CD4-positive, alpha-beta T cell treated with Interleukin-4 for 4 hours (primary cell): Measurements from ENCODE around the gene EAF2.
A peak's percentile ranks its signal among the peaks of the same experiment; 100 is the strongest.
"Not testable (repeated sequence)": the region's sequence is repeated elsewhere in the genome, so short reads cannot be mapped to it uniquely, and the experiment has no call there.

Experiments used
- DNase-seq: peaks from one replicate; pipeline ENCODE4 v3.0.0-alpha.2; 2020

Gene EAF2

DNA sequence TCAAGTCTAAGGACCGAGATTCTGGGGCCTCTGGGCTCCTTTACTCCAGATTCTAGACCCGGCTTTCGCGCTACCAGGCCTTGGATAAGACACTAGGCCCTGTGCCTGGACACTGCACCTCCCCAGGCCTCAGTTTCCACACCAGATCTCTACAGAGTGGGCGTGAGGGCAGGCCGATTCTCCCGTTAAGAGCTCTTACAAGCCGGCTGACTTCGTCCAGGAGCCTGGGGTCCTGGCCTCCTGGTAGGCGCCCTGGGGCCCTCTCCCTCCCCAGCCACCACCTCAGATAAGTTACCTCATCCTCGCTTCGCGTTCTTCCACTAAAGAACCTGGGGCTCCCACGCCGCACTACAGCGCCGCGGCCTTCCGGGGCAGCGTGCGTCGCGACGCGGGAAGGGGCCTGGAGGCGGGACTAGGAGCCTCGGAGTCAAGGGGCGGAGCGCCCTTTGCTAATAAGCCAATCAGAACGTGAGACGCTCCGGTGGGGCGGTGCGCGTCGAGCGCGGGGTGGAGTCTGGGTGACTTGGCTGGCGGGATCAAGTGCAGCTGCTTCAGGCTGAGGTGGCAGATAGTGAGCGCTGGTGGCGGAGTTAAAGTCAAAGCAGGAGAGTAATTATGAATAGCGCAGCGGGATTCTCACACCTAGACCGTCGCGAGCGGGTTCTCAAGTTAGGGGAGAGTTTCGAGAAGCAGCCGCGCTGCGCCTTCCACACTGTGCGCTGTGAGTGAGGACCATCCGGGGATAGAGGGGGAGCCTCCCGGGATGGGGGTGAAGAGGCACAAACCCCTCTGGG is at the start of gene EAF2, which contains the start of gene IQCB1:
Gene EAF2 (plus strand): TSS at position 539 of the 794 bp plus-strand sequence. CDS start 77 bp downstream, at position 616.
Gene IQCB1 (minus strand): TSS at position 390 of the 794 bp plus-strand sequence. CDS start 6,100 bp downstream, outside the sequence.
- peak; percentile 96 for DNase-seq

DNA sequence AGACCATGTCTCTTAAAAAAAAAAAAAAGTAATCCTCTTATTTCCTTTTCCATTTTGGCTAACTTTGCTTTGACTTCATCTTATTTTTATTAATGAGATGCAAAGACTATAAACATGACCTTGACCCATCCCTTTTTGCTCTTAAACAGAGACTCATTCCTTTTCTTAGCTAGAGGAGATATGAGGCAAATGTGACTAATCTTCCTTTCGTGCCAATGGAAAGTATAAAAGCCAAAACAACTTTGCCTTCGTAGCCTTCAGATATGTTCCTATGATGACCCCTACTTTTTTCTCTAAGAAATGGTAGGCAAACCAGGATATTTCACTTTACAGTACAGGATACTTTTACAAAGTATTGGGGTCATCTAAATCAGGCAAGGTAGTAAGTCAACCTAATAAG is 48.5 kb upstream of the EAF2 start:
- no peak for DNase-seq

DNA sequence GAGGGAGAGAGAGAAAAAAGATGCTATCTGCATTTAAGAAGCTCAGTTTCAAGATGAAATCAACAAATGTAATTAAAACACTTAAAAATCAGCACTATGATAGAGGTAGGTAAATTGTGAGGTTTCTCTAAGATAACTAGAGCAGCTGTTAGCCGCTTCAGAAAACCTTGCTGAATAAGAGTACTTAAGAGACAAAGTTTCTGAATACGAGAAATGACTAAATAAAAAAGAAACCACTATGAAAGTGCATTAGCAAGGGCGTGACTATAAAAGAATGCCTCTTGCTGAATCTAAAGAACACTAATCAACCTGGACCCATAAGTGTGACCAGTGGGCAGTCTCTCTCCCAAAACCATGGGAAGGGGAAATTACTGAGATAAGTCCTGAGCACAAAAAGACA is 41.9 kb upstream of the EAF2 start:
- no peak for DNase-seq

DNA sequence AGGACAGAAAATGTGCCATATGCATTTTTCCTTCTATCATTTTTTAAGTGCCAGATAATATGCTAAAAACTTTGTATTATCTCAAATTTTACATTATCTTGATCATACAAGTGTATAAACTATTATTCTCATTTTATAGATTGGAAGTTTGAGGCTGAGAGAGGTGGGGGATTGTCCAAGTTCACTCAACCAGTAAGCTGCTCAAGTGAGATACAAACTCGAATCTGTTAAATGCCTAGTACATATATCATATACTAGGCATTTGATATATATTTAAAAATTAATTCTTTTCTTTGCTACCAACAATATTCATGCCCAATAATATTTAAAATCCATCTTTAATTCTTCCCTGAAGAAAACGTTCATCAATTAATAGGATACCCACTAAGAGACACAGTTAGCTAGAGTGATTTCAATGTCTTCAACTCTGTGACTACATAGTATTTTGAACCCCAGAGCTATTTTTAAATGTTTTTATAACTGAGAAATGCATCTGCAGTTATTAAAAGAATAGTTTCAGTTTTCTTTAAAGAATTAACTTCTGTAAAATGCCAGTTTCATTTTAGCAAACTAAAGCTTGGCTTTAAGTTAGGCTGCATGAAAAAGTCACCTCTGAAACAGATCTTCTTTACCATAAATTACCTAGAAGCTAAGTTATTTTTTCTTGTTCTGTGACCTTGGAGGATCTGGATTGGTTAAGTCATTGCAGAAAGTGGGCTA is 40.6 kb upstream of the EAF2 start:
- no peak for DNase-seq

DNA sequence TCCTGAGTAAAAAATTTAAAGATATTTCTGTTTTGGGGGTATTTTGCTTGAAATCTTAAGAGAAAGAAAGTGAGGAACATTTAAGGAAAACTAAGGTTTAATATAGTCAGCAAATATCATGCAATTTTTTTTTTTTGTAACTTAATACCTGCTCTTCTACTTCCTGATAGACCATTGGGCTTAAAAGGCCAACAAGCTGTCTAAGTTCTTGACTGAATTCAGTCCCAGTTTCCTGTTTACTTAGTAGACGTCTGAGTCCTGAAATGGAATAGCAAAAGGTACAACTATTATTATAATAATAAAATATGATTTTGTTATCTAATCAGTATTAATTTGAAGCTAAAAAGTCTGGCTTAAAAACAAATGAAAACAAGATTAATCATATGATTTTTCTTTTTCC is 38.0 kb upstream of the EAF2 start:
- no peak for DNase-seq

DNA sequence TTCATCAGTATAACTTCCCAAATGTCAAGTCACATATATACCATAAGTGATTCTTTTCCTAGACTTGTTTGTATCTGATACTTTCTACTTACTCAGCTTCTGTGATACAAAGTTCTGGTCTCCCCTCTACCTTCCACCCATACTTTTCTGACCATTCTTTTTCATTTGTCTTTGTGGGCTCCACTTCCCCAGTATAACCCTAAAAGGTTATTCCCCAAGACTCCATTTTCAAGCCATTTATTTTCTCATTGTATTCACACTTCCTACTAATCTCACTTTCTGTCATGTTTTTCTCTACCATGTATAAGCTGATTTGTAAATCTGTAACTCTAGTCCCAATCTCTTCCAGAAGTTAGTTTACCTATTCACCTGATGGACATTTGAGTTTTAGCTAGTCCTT is 34.1 kb upstream of the EAF2 start:
- no peak for DNase-seq

DNA sequence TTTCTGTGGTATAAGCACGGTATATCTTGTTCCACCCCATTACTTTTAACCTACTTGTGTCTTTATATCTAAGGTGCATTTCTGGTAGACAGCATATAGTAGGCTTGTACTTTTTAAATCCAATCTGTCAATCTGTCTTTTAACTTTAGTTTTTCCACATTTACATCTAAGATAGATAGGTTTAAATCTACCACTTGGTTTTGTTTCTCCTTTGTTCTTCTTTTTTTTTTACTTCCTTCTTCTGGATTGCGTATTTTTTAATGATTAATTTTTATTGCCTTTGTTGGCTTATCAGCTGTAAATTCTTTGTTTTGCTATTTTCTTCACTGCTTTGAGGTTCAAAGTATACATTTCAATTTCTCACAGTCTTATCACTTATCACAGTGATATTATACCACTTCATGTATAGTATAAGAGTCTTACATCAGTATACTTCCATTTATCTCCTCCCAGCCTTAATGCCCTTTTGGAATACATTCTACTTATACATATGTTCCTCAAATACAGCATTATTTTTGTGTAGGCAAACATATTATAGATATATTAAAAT is 31.2 kb upstream of the EAF2 start:
- DNase-seq, result no peak

DNA sequence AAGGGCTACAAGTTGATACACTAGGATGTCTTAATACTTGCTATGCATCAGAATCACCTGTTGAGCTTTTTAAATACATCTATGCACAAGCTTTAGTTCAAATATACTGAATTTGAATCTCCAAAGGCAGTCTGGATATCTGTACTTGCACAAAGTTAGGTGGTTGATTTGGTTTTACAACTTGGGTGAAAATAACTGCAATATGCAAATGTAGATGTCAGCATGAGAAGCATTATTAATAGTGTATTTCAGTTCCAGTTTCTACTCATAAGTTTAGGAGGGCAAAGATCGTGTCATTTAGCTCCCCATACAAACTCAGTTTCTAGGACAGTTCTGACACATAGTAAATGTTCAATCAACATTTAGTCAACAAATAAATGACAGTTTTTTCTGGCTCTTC is 25.8 kb upstream of the EAF2 start:
- DNase-seq, result no peak

DNA sequence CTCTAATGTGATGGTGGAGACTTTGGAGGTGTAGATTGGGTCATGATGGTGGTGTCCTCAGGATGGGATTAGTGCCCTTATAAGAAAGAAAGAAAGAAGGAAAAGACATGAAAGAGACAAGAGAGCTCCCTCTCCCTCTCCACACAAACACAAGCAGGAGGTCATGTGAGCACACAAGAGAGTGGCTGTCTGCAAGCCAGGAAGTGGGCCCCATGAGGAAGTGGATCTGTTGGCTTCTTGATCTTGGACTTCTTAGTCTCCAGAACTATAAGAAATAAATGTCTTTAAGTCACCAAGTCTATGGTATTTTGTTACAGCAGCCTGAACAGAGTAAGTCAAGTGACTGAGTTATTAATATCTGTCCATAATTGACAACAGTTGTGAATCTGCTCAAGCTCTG is 17.3 kb upstream of the EAF2 start:
- no peak for DNase-seq

DNA sequence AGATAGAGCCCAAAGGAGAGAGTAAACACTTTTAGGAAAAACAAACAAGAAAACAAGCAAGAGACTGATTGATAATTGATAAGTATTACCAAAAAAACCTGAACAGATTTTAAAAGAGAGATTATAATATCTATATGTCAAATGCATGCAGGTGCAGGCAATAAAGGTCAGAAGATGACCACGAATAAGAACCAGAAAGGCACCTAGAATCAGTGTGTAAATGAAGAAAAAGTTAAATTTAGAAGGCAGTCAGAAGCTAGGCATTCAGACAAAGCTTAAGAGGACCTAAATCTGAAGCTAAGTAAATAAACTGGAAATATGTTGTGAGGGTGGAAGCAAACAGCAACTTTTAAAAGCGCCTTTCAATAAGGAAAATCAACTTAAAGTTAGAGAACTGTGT is 16.4 kb upstream of the EAF2 start:
- no peak for DNase-seq

DNA sequence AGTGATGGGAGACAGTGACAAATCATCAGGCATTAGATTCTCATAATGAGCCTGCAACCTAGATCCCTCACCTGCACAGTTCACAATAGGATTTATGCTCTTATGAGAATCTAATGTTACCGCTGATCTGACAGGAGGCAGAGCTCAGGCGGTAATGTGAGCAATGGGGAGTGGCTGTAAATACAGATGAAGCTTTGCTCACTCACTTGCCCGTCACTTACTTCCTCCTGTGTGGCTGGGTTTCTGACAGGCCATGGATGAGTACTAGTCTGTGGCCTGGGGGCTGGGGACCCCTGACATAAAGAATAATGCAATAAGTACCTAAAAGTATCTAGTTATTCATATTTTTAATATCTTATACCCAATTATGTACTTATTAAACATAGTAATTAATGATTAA is 15.8 kb upstream of the EAF2 start:
- no peak for DNase-seq

DNA sequence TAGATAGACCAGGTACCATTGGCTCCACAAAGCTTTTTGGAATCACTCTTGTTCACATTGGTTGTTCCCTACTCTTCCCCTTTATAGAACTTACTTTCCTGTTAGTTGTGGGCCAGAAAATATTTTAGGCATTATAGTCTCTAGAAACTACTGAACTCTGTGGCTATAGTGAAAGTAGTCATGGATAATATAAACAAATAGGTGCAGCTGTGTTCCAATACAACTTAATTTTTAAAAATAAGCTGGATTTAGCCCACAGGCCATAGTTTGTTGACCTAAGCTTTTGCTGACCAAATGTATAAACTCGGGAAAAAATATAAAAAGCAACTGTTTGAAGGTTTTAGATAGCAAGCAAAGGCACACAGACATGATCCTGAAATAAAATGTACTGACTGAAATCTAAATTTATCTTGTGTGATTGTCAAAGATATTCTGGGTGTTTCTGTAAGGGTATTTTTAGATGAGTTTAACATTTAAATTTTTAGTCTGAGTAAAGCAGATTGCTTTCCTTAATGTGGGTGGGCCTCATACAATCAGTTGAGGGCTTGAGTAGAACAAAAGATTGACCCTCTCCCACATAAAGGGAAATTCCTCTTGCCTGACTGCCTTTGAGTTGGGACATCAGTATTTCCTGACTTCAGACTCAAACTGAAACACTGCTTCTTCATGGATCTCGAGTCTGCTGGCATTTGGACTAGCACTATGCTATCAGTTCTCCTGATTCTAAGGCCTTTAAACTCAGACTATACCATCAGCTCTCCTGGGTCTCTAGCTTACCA is 13.4 kb upstream of the EAF2 start:
- no peak for DNase-seq

DNA sequence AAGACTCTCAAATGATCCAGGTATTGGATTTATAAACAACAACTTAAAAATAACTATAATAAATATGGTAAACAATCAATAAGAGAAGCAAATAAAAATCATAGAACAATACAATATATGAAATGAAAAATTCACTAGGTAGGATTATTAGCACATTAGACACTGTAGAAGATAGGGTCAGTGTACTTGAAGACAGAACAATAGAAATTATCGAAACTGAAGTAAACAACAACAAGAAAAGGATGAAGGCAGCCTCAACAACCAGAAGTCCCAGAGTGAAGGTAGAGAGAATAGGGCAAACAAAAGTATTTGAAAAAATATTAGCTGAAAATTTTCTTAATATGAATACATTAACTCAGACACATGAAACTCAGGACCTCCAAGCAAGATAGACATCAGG is 12.0 kb upstream of the EAF2 start:
- DNase-seq, result no peak

DNA sequence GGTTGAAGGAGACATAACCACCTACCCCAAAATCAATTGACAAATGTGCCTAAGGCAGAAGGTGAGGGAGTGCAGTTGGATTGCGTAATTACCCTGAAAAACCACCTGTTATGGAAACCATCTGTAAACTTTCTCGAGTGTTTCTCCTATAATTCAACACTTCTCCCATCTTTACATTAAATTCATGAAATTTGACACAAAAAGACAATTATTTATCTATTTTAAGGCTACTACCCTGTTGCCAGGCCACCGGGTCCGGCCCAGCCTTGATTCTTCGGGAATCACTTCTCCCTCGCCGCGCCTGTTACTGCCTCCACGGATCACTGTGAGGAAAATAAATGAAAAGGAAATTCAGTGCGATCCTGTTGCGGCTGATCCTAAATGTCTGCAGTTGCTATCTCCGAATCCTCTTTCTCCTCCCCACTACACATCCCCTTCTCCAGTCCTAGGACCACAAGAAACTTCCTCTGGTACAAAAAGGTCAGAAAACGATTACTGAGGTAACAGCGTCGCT is 795 bp upstream of the EAF2 start:
- peak; percentile 10 for DNase-seq

DNA sequence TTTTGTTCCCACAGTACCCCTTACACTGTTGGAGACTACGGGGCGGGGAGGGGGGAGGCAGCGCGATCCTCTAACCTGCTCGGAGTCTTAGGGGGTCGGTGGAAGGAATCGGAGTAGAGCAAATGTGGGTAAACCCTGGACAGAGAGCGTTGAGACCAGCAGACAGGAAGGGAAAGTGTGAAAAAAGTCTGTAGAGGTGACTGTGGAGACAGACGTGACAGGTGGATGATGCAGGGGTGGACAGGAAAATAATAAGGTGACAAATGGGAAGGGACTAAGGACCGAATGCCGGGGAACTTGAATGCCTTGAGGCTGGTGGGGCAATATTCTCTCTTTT is 424 bp downstream of the EAF2 start:
- DNase-seq, result peak; percentile 20

DNA sequence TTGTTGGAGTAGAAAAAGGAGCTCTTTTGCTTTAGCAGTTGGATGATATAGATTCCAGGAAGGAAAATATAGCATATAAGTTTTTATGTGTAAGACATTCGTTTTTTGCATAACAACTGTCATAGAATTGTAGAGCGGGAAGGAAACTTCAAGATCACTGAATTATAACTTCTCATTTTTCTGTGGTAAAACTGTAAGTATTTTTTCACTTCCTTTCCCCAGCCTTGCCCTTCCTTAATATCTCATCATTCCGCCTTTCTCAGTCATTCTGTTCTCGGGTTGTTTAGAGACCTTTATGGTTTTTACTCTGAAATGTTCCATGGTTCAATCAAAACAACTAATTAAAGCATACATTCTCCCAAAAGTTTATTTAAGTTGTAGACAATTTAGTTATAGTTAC is 1.1 kb downstream of the EAF2 start:
- no peak for DNase-seq

DNA sequence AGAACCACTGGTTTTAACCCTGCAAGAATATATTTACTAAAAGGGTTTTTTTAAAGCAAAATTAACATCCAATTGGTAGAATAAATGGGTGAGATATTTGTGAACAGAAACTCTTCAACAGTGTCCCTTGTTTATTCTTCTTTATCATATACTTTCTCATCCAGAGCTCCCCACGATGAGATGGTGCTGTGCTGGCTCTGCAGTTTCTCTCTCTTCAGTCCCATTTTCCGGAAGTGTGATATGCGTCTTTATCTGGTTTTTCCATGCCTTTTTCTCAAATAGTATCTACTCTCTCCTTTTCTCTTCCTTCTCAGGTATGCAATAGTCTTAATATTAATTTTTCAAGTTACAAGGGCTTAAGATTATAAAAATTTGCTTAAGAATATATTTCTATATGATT is 1.5 kb downstream of the EAF2 start:
- no peak for DNase-seq

DNA sequence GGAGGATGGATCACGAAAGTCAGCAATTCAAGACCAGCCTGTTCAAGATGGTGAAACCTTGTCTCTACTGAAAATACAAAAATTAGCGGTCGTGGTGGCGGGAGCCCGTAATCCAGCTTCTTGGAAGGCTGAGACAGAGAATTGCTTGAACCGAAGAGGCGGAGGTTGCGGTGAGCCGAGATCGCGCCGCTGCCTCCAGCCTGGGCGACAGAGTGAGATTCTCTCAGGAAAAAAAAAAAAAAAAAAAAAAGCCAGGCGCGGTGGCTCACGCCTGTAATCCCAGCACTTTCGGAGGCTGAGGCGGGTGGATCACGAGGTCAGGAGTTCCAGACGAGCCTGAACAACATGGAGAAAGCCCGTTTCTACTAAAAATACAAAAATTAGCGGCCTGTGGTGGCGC is 5.0 kb downstream of the EAF2 start:
- no peak for DNase-seq

DNA sequence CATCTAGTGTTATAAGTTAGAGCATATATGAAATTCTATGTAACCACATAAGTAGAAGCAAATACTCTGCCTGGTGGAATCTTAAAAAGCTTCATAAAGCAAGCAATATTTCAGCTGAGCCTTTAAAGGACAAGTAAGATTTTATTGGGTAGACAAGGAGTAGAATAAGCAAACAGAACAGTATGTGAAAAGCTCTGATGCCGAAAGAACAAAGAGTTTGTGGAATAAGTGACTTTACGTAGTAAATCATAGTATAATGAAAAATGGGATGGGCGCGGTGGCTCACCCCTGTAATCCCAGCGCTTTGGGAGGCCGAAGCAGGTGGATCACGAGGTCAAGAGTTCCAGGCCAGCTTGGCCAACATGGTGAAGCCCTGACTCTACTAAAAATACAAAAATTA is 9.9 kb downstream of the EAF2 start:
- no peak for DNase-seq

DNA sequence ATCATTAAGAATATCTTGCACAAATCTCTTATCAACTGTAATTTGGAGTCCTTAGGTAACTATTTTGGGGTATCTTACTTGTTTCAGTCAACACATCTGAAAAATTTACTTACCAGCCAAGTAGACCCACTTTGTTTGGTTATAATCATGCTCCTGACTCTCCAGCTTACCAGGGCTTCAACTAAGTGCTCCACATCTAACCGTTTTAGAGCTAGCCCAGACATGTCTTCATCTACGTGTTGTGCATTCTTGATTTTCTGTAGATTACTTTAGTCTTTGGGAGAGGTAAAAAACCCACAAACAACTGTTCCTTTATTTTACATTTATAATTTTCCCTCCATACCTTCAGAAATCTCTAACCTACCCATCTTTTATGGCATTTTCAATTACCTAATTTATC is 17.2 kb downstream of the EAF2 start:
- DNase-seq, result no peak

DNA sequence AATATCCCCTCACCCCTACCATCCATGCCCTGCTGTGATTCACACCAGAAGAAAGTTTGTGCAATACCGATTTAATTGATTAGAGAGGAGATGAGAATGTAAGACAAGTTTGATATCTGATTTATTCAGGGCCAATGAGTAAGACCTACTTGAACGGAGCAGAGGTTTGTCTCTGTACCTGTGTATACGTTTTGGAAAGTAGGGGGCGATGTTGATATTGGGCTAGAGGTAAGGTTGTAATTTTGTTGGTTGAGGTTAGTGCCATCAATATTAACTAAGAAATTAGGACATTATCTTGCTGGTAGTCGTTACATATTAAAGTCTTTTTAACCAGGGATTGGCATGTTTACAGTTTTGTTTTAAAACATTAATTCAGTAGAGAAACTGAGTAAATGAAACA is 20.5 kb downstream of the EAF2 start:
- no peak for DNase-seq

DNA sequence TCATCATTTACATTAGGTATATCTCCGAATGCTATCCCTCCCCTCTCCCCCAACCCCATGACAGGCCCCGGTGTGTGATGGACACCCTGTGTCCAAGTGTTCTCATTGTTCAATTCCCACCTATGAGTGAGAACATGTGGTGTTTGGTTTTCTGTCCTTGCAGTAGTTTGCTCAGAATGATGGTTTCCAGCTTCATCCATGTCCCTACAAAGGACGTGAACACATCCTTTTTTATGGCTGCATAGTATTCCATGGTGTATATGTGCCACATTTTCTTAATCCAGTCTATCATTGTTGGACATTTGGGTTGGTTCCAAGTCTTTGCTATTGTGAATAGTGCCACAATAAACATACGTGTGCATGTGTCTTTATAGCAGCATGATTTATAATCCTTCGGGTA is 22.8 kb downstream of the EAF2 start:
- DNase-seq, result not testable (repeated sequence)

DNA sequence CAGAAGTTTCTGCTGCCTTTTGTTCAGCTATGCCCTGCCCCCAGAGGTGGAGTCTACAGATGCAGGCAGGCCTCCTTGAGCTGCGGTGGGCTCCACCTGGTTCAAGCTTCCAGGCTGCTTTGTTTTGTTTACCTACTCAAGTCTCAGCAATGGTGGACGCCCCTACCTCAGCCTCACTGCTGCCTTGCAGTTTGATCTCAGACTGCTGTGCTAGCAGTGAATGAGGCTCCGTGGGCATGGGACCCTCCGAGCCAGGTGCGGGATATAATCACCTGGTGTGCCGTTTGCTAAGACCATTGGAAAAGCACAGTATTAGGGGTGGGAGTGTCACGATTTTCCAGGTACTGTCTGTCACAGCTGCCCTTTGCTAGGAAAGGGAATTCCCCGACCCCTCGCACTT is 28.2 kb downstream of the EAF2 start:
- DNase-seq, result not testable (repeated sequence)
